Smooth muscle cell (in vitro differentiated cells): ENCODE data around the gene PTGR2. TPM values are rescaled to one million over a fixed set of nuclear protein-coding genes. Genes with fewer than 3 reads are reported as not detected.

Experiments used
- DNase-seq: peaks from one replicate; lab custom pipeline; 2025; ENCODE audit not compliant: unreplicated experiment; lab: John Stamatoyannopoulos, UW
- H2AFZ ChIP-seq: fragments of 200-600 bp; sonication (generic); 2 replicates; pipeline ENCODE4 v1.6.0; 2016; ENCODE audit warnings: antibody characterized with exemption, low read depth, mild to moderate bottlenecking
- H3F3A ChIP-seq: fragments of 200-600 bp; sonication (generic); 2 replicates; pipeline ENCODE4 v1.6.0; 2017; ENCODE audit warnings: antibody characterized with exemption, low read depth
- H3K27ac ChIP-seq: fragments of 200-600 bp; sonication (generic); 2 replicates; pipeline ENCODE4 v1.5.1; 2016; ENCODE audit warnings: low read depth, mild to moderate bottlenecking
- H3K27me3 ChIP-seq: fragments of 200-600 bp; sonication (generic); 2 replicates; pipeline ENCODE4 v1.6.1; 2016; ENCODE audit warnings: low read depth, mild to moderate bottlenecking
- H3K36me3 ChIP-seq: fragments of 200-600 bp; sonication (generic); 2 replicates; pipeline ENCODE4 v1.5.1; 2016; ENCODE audit warnings: low read depth
- H3K4me1 ChIP-seq: fragments of 200-600 bp; sonication (generic); 2 replicates; pipeline ENCODE4 v1.5.1; 2016; ENCODE audit warnings: low read depth
- H3K4me2 ChIP-seq: fragments of 200-600 bp; sonication (generic); 2 replicates; pipeline ENCODE4 v1.6.0; 2016; ENCODE audit warnings: mild to moderate bottlenecking
- H3K4me3 ChIP-seq: fragments of 200-600 bp; sonication (generic); 2 replicates; pipeline ENCODE4 v1.5.1; 2016; ENCODE audit warnings: mild to moderate bottlenecking
- H3K79me2 ChIP-seq: fragments of 200-600 bp; sonication (generic); 2 replicates; pipeline ENCODE4 v1.6.0; 2016; ENCODE audit warnings: low read depth, mild to moderate bottlenecking
- H3K9ac ChIP-seq: fragments of 200-600 bp; sonication (generic); 2 replicates; pipeline ENCODE4 v1.6.0; 2016; ENCODE audit warnings: low read depth
- H3K9me3 ChIP-seq: fragments of 200-600 bp; sonication (generic); replicated peaks from 2 replicates; pipeline ENCODE4 v1.5.1; 2016; ENCODE audit warnings: low read depth
- H4K20me1 ChIP-seq: fragments of 200-600 bp; sonication (generic); 2 replicates; pipeline ENCODE4 v1.6.0; 2016; ENCODE audit warnings: low read depth
- WGBS: methylation state at CpG from one replicate; pipeline ENCODE4 v1.1.7; 2016; ENCODE audit warnings: low lambda C conversion rate; 5-methylcytosine and 5-hydroxymethylcytosine counted together
- polyA plus RNA-seq: library from polyadenylated mRNA; unstranded; fragments of >200 nt; fragmentation: Nextera tagmentation; extraction: Ambion mirVana; gene quantifications from 2 replicates; pipeline ENCODE4 v1.2.1, GENCODE V29; 2016
- total RNA-seq: library from RNA; depleted of rRNA; stranded (reverse); fragments of >200 nt; gene quantifications from 2 replicates; pipeline ENCODE4 v1.2.3, GENCODE V29; 2014
- TF ChIP-seq, protein P1 (sequence below): fragments of 200-600 bp; sonication (generic); IDR thresholded peaks from 2 replicates; pipeline ENCODE4 v1.5.1; 2017; ENCODE audit warnings: borderline replicate concordance, mild to moderate bottlenecking, antibody characterized with exemption; ENCODE audit not compliant: insufficient read depth, poor library complexity, severe bottlenecking

PTGR2 gene
- total and polyA plus RNA-seq, 2 experiments from 2014 or later = 2.9 to 3.7 TPM

DNA sequence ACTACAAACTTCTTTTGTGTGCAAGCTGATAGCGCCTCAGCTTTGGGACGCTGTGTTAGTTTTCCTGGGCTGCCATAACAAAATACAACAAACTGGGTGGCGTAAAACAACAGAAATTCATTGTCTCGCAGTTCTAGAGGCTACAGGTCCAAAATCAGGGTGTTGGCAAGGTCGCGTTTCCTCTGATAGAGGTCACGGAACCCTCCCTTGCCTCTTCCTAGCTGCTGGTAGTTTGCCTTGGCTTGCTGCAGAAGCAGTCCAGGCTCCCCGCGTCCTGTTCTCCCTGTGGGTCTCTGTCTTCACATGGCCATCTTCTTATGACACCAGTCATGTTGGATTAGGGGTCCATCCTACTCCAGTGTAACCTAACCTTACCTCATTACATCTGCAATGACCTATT, 32.8 kb upstream of the PTGR2 start:
- H4K20me1 ChIP-seq = no peaks in the 10 kb centered on the region
- H3K9me3 ChIP-seq = no peaks in the 10 kb centered on the region
- no peak overlapping the region for H3K27ac ChIP-seq
- no peak overlapping the region for H2AFZ ChIP-seq
- H3K79me2 ChIP-seq = no peaks in the 10 kb centered on the region
- no peaks in the 10 kb centered on the region for H3K4me1 ChIP-seq
- TF ChIP-seq, protein P1, sequence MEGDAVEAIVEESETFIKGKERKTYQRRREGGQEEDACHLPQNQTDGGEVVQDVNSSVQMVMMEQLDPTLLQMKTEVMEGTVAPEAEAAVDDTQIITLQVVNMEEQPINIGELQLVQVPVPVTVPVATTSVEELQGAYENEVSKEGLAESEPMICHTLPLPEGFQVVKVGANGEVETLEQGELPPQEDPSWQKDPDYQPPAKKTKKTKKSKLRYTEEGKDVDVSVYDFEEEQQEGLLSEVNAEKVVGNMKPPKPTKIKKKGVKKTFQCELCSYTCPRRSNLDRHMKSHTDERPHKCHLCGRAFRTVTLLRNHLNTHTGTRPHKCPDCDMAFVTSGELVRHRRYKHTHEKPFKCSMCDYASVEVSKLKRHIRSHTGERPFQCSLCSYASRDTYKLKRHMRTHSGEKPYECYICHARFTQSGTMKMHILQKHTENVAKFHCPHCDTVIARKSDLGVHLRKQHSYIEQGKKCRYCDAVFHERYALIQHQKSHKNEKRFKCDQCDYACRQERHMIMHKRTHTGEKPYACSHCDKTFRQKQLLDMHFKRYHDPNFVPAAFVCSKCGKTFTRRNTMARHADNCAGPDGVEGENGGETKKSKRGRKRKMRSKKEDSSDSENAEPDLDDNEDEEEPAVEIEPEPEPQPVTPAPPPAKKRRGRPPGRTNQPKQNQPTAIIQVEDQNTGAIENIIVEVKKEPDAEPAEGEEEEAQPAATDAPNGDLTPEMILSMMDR = no peak
- no peak for DNase-seq
- H3K27me3 ChIP-seq = no peaks in the 10 kb centered on the region
- no peaks in the 10 kb centered on the region for H3F3A ChIP-seq
- no peak overlapping the region for H3K4me3 ChIP-seq
- no peak overlapping the region for H3K9ac ChIP-seq
- H3K36me3 ChIP-seq = no peaks in the 10 kb centered on the region
- H3K4me2 ChIP-seq = no peak overlapping the region
- 95% methylated on average over 9 of the region's 9 CpGs for WGBS

DNA sequence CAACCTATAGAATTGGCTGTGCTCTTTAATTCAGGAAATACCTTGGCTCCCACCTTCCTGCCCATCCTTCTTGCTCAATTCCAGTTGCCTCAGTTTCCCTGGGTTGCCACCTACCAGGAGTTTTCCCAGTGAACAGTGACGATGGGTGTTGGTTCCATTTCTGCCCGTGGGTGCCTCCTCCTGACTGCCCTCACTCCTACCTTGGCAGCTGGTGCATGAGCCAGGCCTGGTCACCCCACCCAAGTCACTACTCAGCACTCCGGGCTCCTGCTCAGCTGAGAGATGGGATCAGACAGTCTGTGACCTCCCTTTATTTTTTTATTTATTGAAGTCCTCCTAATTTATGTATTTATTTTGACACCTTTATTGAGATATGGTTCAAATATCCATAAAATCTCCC, 31.0 kb upstream of the PTGR2 start:
- no peak overlapping the region for H3K27ac ChIP-seq
- H3K36me3 ChIP-seq = no peaks in the 10 kb centered on the region
- H3K79me2 ChIP-seq = no peaks in the 10 kb centered on the region
- no peaks in the 10 kb centered on the region for H4K20me1 ChIP-seq
- DNase-seq = no peak
- H2AFZ ChIP-seq = no peak overlapping the region
- H3K27me3 ChIP-seq = no peaks in the 10 kb centered on the region
- no peak overlapping the region for H3K4me2 ChIP-seq
- TF ChIP-seq, protein P1 = no peak
- no peaks in the 10 kb centered on the region for H3K4me1 ChIP-seq
- no peak overlapping the region for H3K4me3 ChIP-seq
- no peaks in the 10 kb centered on the region for H3K9me3 ChIP-seq
- H3F3A ChIP-seq = no peaks in the 10 kb centered on the region
- H3K9ac ChIP-seq = no peak overlapping the region
- WGBS = 89% methylated on average over 3 of the region's 3 CpGs

DNA sequence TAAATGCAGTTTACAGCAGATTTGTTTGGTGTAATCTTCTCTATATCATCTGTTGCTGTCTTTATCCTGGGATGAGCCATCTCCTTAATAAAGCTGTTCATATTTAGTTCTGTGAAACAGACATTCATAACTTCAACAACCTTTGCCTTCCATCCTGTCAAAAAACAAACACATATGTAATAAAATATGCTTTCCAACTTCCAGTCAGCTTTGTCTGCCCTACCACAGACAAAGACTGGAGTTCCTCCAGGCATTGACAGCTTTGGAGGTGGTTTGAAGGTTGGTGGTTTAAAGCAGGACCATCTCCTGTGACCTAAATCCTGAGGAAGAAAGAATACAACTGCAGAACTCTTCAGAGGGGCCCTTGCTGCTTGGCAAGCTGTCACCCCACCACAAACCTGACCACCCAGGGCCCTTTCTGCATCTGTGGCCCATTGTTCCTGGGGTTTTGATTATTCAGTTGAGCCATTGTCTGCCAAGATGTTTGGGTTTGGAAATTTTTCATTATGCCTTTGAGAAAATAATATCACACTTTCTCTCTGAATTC, 28.2 kb upstream of the PTGR2 start:
- no peak for DNase-seq
- no peaks in the 10 kb centered on the region for H3K27me3 ChIP-seq
- no peak overlapping the region for H3K4me3 ChIP-seq
- no peak overlapping the region for H3K4me2 ChIP-seq
- H3K79me2 ChIP-seq = no peaks in the 10 kb centered on the region
- no peak overlapping the region for H2AFZ ChIP-seq
- H3K9me3 ChIP-seq = no peaks in the 10 kb centered on the region
- TF ChIP-seq, protein P1 = no peak
- H4K20me1 ChIP-seq = no peaks in the 10 kb centered on the region
- H3K36me3 ChIP-seq = no peaks in the 10 kb centered on the region
- H3K9ac ChIP-seq = no peak overlapping the region
- H3K27ac ChIP-seq = no peak overlapping the region
- H3K4me1 ChIP-seq = no peaks in the 10 kb centered on the region
- H3F3A ChIP-seq = no peaks in the 10 kb centered on the region

DNA sequence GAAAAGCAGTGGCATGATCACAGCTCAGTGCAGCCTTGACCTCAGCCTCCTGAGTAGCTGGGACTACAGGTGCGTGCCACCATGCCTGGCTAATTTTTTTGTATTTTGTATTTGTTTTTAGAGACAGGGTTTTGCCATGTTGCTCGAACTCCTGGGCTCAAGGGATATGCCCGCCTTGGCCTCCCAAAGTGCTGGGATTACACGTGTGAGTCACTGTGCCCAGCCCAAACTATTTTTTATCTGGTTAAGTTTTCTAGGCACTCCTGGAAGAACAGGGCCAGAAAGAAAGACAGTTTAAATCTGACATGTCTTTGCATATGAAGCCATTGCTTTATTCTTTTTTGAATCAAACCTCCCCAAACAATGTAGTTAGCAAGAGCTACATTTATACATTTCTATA, 27.5 kb upstream of the PTGR2 start:
- H2AFZ ChIP-seq = no peak overlapping the region
- H3K36me3 ChIP-seq = no peaks in the 10 kb centered on the region
- H3K9me3 ChIP-seq = no peaks in the 10 kb centered on the region
- no peaks in the 10 kb centered on the region for H3K27me3 ChIP-seq
- no peak for DNase-seq
- H3K4me2 ChIP-seq = no peak overlapping the region
- H4K20me1 ChIP-seq = no peaks in the 10 kb centered on the region
- H3K4me3 ChIP-seq = no peak overlapping the region
- WGBS = 90% methylated on average over 4 of the region's 4 CpGs
- no peaks in the 10 kb centered on the region for H3K79me2 ChIP-seq
- no peaks in the 10 kb centered on the region for H3F3A ChIP-seq
- TF ChIP-seq, protein P1 = no peak
- no peak overlapping the region for H3K9ac ChIP-seq
- no peaks in the 10 kb centered on the region for H3K4me1 ChIP-seq
- no peak overlapping the region for H3K27ac ChIP-seq
